Fibroblast of mammary gland (primary cell): ENCODE measurements around the gene NFATC2.

Source experiments
- DNase-seq: peaks from one replicate; pipeline ENCODE4 v3.0.0-alpha.2; 2010; ENCODE audit warnings: low read depth
- H3K4me3 ChIP-seq: 2 replicates; pipeline ENCODE4 v1.5.1; 2011; ENCODE audit warnings: low read depth, mild to moderate bottlenecking, low read length, moderate library complexity; ENCODE audit not compliant: control insufficient read depth
- TF ChIP-seq, protein P1 (sequence below): conservative IDR thresholded peaks from 2 replicates; pipeline ENCODE4 v1.5.1; 2011; ENCODE audit warnings: low read depth, low read length, inconsistent platforms; ENCODE audit not compliant: control insufficient read depth, insufficient read depth

Gene NFATC2

DNA sequence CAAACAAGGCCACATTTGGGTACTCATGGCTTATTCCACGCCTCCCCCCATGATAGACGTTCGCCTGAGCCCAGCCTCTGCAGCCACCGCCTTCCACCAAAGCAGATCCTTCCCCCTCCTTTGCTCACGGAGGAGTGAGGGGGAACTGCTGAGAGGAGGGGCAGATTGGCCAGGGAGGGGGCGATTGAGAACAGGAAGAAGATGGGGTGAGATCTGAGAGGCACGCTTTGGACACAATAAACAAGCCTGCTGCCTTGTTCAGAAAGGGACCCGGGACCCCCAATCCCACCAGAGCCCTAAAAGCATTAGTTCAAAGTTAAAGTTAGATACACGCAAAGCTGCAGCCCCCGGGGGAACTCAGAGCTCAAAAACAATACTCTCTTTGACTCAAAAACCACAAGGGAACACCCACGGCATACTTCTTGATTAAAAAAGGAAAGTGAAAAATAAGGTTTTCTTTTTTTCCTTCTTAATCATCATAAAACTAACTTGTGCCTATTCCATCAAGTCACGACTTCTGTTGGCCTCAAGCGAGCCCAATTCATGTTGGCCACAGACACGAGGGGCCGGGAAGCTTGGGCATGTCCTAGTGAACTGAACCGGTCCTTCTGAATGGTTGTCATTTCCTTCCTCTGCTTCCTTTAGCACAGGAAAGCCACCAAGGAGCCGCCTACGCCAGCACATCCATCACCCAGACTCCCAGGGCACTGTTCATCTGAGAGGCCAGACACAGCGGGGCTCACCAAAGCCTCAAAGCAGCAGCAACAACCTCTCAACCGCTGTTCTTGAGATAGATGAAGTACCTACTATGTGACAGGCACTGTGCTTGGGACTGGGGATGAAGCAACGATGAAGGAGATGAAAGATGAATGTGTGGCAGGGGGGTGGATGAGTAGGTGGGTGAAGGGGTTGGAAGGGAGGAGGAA lies 44.7 kb downstream of the NFATC2 start:
- no peak for DNase-seq
- TF ChIP-seq, protein P1, sequence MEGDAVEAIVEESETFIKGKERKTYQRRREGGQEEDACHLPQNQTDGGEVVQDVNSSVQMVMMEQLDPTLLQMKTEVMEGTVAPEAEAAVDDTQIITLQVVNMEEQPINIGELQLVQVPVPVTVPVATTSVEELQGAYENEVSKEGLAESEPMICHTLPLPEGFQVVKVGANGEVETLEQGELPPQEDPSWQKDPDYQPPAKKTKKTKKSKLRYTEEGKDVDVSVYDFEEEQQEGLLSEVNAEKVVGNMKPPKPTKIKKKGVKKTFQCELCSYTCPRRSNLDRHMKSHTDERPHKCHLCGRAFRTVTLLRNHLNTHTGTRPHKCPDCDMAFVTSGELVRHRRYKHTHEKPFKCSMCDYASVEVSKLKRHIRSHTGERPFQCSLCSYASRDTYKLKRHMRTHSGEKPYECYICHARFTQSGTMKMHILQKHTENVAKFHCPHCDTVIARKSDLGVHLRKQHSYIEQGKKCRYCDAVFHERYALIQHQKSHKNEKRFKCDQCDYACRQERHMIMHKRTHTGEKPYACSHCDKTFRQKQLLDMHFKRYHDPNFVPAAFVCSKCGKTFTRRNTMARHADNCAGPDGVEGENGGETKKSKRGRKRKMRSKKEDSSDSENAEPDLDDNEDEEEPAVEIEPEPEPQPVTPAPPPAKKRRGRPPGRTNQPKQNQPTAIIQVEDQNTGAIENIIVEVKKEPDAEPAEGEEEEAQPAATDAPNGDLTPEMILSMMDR, result no peak
- no peak overlapping the region for H3K4me3 ChIP-seq

GRCh38 chr20:51496964-51497363 lies 45.6 kb downstream of the NFATC2 start:
- TF ChIP-seq, protein P1, result no peak
- DNase-seq, result no peak
- no peak overlapping the region for H3K4me3 ChIP-seq

DNA sequence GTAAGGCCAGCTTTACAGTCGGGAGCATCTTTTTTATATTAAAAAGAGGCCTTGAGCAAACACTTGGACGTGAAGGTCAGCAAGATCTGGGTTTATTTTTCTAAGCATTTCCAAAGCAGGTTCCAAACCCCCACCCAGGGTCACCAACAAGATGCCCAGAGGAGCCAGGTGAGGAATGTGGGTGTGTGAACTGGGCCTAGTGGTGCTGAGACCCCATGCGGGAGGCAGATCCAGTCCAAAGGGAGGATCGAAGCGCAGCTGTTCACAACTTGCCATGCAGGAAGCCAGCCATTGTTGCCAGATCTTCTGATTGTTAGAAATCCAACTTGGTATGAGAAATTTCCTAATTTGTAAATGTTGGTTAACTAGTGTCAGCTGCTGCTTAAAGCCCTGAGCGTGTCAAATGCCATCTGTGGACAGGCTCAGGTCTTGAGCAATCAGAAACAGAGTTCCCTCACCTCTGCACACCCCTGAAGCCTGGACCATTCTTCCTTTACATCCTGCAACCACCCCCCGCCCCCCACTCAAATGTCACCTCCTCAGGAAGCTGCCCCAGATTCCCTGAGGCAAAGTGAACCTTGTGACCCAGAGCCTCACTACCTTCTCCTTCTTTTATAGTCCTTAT lies 46.5 kb downstream of the NFATC2 start:
- H3K4me3 ChIP-seq, result no peak overlapping the region
- TF ChIP-seq, protein P1, result no peak
- DNase-seq, result no peak

- H3K4me3 ChIP-seq, result no peak overlapping the region
- no peak for DNase-seq
- TF ChIP-seq, protein P1, result no peak
Observed at GRCh38 chr20:51495291-51495690, 47.2 kb downstream of the NFATC2 start.

DNA sequence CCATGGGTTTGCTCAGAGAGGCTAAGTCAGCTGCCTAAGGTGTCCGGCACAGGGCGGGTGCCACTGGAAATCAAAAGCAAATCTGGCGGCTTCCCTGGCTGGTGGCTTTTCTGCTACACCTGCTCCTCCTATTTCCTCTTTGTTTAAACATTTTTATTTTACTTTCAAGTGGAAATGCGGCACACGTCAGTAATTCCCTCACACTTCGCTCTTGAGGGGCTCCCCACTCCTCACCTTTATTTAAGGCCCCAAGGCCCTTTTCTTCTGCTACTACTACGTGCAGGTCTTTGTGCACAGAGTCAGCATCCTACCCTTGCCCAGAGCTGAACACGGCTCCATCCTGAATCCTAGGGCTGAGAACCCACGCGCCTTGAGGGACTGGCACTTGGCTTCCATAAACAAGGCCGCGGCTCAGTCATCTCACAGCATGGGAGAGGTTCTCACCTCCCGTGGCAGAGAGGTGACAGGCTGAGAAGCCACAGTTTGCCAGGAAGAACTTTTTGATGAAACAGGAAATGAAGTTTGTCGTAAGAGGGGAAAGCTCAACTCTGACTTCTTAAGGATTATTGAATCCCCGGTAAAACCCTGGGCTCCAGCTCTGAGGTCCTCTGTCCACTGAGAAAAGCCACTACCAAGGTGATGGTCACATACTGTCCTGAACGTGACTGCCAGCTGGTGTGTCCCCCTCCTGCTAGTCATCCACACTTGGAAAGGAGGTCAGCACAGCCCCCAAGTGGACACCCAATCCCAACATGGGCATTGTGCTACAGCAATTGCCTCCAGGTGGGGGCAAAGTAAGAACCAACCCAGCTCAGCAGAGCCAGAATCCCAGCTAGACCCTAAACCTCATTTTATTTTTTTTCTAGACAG lies 48.0 kb downstream of the NFATC2 start:
- no peak for DNase-seq
- TF ChIP-seq, protein P1, result no peak
- H3K4me3 ChIP-seq, result no peak overlapping the region

- TF ChIP-seq, protein P1, result no peak
- H3K4me3 ChIP-seq, result no peak overlapping the region
- no peak for DNase-seq
Observed at GRCh38 chr20:51493346-51493791, 49.1 kb downstream of the NFATC2 start.
